ENCODE data around the gene SHISA5. TPM values are rescaled to one million over a fixed set of nuclear protein-coding genes. Genes with fewer than 3 reads are reported as not detected.
"Not testable (repeated sequence)": the region's sequence is repeated elsewhere in the genome, so short reads cannot be mapped to it uniquely, and the experiment has no call there.

SHISA5 gene
- total RNA-seq, 1 experiment from 2014 or later = 124 TPM

GRCh38 chr3:48478626-48479555, 25.1 kb downstream of the SHISA5 start:
- no peak for DNase-seq (ENCODE audit: extremely low read depth, low read depth)

GRCh38 chr3:48477959-48478520, 25.9 kb downstream of the SHISA5 start:
- DNase-seq (ENCODE audit: extremely low read depth, low read depth) = no peak

- DNase-seq (ENCODE audit: extremely low read depth, low read depth) = no peak
Observed at GRCh38 chr3:48476426-48477053, 27.4 kb downstream of the SHISA5 start.

GRCh38 chr3:48475188-48475587, 28.8 kb downstream of the SHISA5 start:
- no peak for DNase-seq (ENCODE audit: extremely low read depth, low read depth)

- no peak for DNase-seq (ENCODE audit: extremely low read depth, low read depth)
Observed at GRCh38 chr3:48474619-48475018, 29.4 kb downstream of the SHISA5 start.

GRCh38 chr3:48474031-48474430, 29.9 kb downstream of the SHISA5 start:
- not testable (repeated sequence) for DNase-seq (ENCODE audit: extremely low read depth, low read depth)

- no peak for DNase-seq (ENCODE audit: extremely low read depth, low read depth)
Observed at GRCh38 chr3:48473617-48473952, 30.4 kb downstream of the SHISA5 start.

GRCh38 chr3:48472923-48473616, 30.9 kb downstream of the SHISA5 start:
- peak; percentile 82 for DNase-seq (ENCODE audit: extremely low read depth, low read depth)

- DNase-seq (ENCODE audit: extremely low read depth, low read depth) = no peak
Observed at GRCh38 chr3:48472673-48472922, 31.4 kb downstream of the SHISA5 start.

- DNase-seq (ENCODE audit: extremely low read depth, low read depth) = no peak
Observed at GRCh38 chr3:48470286-48470685, 33.7 kb downstream of the SHISA5 start.

- no peak for DNase-seq (ENCODE audit: extremely low read depth, low read depth)
Observed at GRCh38 chr3:48469046-48469915, 34.7 kb downstream of the SHISA5 start.

GRCh38 chr3:48468329-48468731, 35.6 kb downstream of the SHISA5 start:
- DNase-seq (ENCODE audit: extremely low read depth, low read depth) = no peak

- no peak for DNase-seq (ENCODE audit: extremely low read depth, low read depth)
Observed at GRCh38 chr3:48467473-48468267, 36.3 kb downstream of the SHISA5 start.

- DNase-seq (ENCODE audit: extremely low read depth, low read depth) = no peak
Observed at GRCh38 chr3:48467110-48467454, 36.9 kb downstream of the SHISA5 start.

- no peak for DNase-seq (ENCODE audit: extremely low read depth, low read depth)
Observed at GRCh38 chr3:48466386-48467109, 37.4 kb downstream of the SHISA5 start.

GRCh38 chr3:48465531-48466378, 38.2 kb downstream of the SHISA5 start:
- DNase-seq (ENCODE audit: extremely low read depth, low read depth) = peak; percentile 98

GRCh38 chr3:48465237-48465530, 38.8 kb downstream of the SHISA5 start:
- no peak for DNase-seq (ENCODE audit: extremely low read depth, low read depth)

GRCh38 chr3:48464713-48465221, 39.2 kb downstream of the SHISA5 start:
- DNase-seq (ENCODE audit: extremely low read depth, low read depth) = no peak

All from NCI-H460 (cell line).